D721Med (cell line): ENCODE results near the gene ACOT6.

ENCODE experiments used
- DNase-seq: peaks from one replicate; pipeline ENCODE4 v3.0.0; 2011; ENCODE audit warnings: low spot score; ENCODE audit not compliant: insufficient read length
- FAIRE-seq: peaks from 2 replicates; lab custom pipeline; 2011; peaks lifted over from hg19 to GRCh38; lab: Jason Lieb, UNC
- CTCF ChIP-seq: IDR thresholded peaks from 2 replicates; pipeline ENCODE4 v1.5.1; 2012; ENCODE audit warnings: mild to moderate bottlenecking, control low read depth; ENCODE audit not compliant: insufficient read depth; ENCODE audit errors: missing control alignments

The ACOT6 gene

GRCh38 chr14:73665130-73665529 lies 52.8 kb downstream of the ACOT6 start:
- FAIRE-seq (no peak), DNase-seq (no peak)
- TF ChIP-seq CTCF = no peak

GRCh38 chr14:73666583-73666982 lies 54.3 kb downstream of the ACOT6 start:
- no peak for DNase-seq

GRCh38 chr14:73667854-73668253 lies 55.5 kb downstream of the ACOT6 start:
- no peak for TF ChIP-seq CTCF
- FAIRE-seq (no peak), DNase-seq (no peak)

More at GRCh38 chr14:73666583-73666982, 54.3 kb downstream of the ACOT6 start:
- FAIRE-seq = no peak
- no peak for TF ChIP-seq CTCF
